Measurements from ENCODE around the gene PIP5KL1.

Gene PIP5KL1

DNA sequence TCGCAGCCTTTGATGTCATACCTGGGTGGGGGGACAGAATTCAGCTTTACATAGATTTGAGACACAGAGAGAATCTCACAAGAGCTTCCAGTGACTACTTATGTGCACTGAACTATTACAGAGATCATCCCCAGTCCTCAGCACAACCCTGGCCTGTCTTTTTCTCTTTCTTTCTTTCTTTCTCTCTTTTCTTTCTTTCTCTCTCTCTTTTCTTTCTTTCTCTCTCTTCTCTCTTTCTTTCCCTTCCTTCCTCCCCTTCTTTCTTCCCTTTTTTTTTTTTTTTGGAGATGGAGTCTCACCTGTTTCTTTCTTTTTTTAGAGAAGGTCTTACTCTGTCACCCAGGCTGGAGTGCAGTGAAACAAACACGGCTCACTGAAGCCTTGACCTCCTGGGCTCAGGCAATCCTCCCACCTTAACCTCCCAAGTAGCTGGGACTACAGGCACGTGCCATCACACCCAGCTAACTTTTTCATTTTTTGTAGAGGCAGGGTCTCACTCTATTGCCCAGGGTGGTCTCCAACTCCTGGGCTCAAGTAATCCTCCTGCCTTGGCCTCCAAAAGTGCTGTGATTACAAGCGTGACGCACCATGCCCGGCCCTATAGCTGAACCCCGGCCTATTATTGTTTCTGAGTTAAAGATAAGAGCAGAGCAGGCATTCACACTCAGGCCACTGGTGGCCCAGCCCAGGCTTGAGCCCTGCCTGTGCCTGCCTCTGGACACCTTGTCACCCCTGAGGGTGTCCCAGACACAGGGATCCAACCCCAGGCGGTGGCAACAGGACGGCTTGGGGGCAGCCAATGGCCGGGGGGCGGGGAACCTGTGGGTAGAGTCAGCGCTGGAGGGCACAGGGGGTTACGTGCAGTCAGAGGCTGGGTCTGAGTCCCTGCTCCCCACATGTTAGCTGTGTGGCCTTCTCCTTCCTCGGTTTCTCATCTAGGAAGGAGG lies 4.3 kb downstream of the PIP5KL1 start:
- Histone ChIP-seq H3K27me3 (ENCODE audit: insufficient read depth, low read length) (peaks cover 41% of the 10 kb centered on the region), H3K36me3 (ENCODE audit: insufficient read depth, low read length) (no peaks in the 10 kb centered on the region), H3K9ac (ENCODE audit: low read depth, low read length) (peak overlapping the region; percentile 23), H3K4me1 (ENCODE audit: insufficient read depth, low read length) (peaks cover 15% of the 10 kb centered on the region), H3K4me3 (ENCODE audit: low read length) (peak overlapping the region; percentile 73), H3K27ac (ENCODE audit: low read depth, low read length) (no peak overlapping the region), H3K9me3 (ENCODE audit: insufficient read depth, low read depth, low read length) (no peaks in the 10 kb centered on the region)
- 55% methylated on average over 14 of the region's 14 CpGs for WGBS

DNA sequence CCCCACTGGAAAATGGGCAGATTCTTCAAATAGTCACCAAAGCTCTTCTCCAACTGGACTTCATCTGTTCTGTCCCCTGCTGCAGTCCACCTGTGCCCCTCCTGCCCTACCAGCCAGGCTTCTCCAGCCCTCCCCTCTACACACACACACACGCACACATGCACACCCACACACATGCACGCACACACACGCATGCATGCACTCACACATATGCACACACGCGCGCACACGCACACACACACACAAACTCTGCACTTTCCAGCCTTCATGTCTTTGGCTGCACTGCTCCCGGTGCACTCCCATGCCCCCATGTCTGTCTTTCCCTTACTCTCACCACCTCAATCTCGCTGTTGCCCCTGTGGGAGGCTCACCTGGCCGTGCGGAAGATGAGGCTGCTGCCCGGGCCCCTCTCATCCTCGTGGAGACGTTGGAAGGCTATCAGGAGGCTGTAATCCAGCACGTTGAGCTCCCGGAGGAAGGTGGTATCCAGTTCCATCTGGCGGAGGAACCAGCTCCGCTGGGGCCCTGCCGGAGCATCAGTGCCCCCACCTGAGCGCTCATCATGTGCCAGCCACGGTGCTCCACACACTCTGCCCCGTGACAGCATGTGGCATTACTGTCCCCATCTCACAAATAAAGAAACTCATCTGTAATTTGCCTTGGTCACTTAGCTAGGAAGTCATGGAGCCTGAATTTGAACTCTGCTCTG lies 5.7 kb downstream of the PIP5KL1 start:
- Histone ChIP-seq H3K4me3 (ENCODE audit: low read length) (no peak overlapping the region), H3K36me3 (ENCODE audit: insufficient read depth, low read length) (no peaks in the 10 kb centered on the region), H3K4me1 (ENCODE audit: insufficient read depth, low read length) (peaks cover 7% of the 10 kb centered on the region), H3K9ac (ENCODE audit: low read depth, low read length) (no peak overlapping the region), H3K27ac (ENCODE audit: low read depth, low read length) (no peak overlapping the region), H3K9me3 (ENCODE audit: insufficient read depth, low read depth, low read length) (no peaks in the 10 kb centered on the region), H3K27me3 (ENCODE audit: insufficient read depth, low read length) (peaks cover 42% of the 10 kb centered on the region)
- 87% methylated on average over 22 of the region's 22 CpGs for WGBS

DNA sequence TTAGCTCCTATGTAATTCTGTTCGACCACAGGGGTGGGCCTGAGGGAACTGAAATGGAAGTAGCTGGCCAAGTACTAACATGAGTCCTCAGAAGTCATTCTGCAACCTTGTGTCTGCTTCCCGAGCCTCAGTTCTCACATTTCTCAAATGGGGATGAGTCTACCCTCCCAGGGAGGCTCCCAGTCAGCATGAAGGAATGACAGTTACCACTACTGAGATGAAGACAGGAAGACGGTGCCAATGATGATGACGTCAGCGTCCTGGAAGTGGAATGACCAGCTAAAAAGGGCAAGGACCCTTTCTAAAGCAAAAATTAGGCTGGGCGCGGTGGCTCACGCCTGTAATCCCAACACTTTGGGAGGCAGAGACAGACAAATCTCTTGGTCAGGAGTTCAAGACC lies 6.8 kb downstream of the PIP5KL1 start:
- Histone ChIP-seq H3K9me3 (ENCODE audit: insufficient read depth, low read depth, low read length) (no peaks in the 10 kb centered on the region), H3K27ac (ENCODE audit: low read depth, low read length) (no peak overlapping the region), H3K4me3 (ENCODE audit: low read length) (no peak overlapping the region), H3K4me1 (ENCODE audit: insufficient read depth, low read length) (peaks cover 6% of the 10 kb centered on the region; the same call in 1 of the 2 replicates), H3K9ac (ENCODE audit: low read depth, low read length) (no peak overlapping the region), H3K36me3 (ENCODE audit: insufficient read depth, low read length) (no peaks in the 10 kb centered on the region), H3K27me3 (ENCODE audit: insufficient read depth, low read length) (peaks cover 31% of the 10 kb centered on the region)
- WGBS, result 84% methylated on average over 8 of the region's 8 CpGs

DNA sequence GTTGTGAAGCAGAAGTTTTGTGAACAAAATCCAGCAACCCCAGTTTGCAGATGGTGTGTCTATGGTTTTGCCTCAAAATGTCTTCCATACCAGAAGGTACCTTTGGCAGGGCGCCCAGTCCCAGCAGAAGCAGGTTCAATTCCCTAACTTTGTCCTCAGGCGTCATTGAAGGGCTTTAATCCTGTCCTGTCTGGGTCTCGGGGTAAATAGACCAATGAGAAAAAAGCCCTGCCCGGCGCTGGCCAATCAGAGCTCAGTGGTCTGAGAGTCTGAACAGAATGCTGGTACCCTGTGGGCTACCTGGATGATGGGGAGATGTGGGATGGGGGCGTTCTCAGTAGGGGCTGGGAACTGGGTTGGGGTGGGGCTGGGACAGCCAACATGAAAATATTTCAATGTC lies 7.5 kb downstream of the PIP5KL1 start:
- Histone ChIP-seq H3K9ac (ENCODE audit: low read depth, low read length) (no peak overlapping the region), H3K27ac (ENCODE audit: low read depth, low read length) (no peak overlapping the region), H3K36me3 (ENCODE audit: insufficient read depth, low read length) (no peaks in the 10 kb centered on the region), H3K4me3 (ENCODE audit: low read length) (no peak overlapping the region), H3K27me3 (ENCODE audit: insufficient read depth, low read length) (peaks cover 23% of the 10 kb centered on the region), H3K4me1 (ENCODE audit: insufficient read depth, low read length) (0 out of 2 replicates have a peak, but pooled peaks cover under 1% of the 10 kb centered on the region), H3K9me3 (ENCODE audit: insufficient read depth, low read depth, low read length) (no peaks in the 10 kb centered on the region)
- WGBS, result 48% methylated on average over 6 of the region's 6 CpGs

DNA sequence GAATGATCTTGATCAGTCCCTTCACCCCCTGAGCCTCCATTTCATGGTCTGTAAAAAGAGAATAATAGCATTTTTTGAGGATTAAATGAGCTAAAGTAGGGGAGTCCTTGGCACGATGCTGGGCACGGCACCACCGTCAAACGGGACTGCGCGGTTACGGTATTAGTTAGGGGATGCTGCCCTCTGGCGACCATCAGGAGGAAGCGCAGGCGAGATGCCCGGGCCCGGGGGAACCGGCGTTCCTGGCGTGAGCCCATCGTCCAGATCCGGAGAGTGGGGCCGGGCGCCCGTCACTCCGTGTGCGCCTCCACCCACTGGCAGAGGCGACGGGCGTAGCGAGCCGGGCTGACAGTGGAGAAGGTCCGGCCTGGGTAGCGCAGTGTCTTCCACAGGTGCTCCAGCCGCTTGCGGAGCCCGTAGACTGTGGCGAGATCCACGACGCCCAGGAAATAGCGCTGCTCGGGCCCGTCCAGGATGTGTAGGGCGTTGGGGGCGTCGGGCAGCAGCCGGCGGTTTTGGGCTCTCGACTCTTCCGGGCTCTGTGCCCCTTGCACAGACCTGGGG lies 8.9 kb downstream of the PIP5KL1 start:
- Histone ChIP-seq H3K27me3 (ENCODE audit: insufficient read depth, low read length) (peaks cover 16% of the 10 kb centered on the region), H3K27ac (ENCODE audit: low read depth, low read length) (no peak overlapping the region), H3K36me3 (ENCODE audit: insufficient read depth, low read length) (no peaks in the 10 kb centered on the region), H3K4me1 (ENCODE audit: insufficient read depth, low read length) (peaks cover 3% of the 10 kb centered on the region; the same call in 1 of the 2 replicates), H3K9me3 (ENCODE audit: insufficient read depth, low read depth, low read length) (no peaks in the 10 kb centered on the region), H3K9ac (ENCODE audit: low read depth, low read length) (no peak overlapping the region), H3K4me3 (ENCODE audit: low read length) (no peak overlapping the region)
- WGBS, result 16% methylated on average over 45 of the region's 45 CpGs

DNA sequence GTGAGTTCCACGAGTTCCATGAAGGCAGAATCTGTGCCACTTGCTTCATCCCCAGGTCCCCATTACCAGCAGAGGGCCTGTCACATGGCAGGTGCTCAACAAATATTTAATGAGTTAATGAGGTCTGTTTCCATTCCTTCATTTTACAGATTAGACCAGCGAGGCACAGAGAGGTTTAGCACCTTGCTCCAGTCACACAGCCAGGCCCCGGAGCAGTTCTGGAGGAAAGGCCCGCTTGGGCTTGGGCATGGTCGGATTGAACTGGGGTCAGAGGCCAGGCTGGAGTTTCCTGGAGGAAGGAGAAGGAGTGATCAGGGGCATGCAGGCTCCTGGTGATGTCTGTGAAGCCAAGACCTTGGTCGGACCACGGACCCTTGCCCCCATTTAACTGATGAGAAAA lies 9.8 kb downstream of the PIP5KL1 start:
- Histone ChIP-seq H3K4me3 (ENCODE audit: low read length) (no peak overlapping the region), H3K27me3 (ENCODE audit: insufficient read depth, low read length) (peaks cover 16% of the 10 kb centered on the region), H3K9me3 (ENCODE audit: insufficient read depth, low read depth, low read length) (no peaks in the 10 kb centered on the region), H3K4me1 (ENCODE audit: insufficient read depth, low read length) (peaks cover 7% of the 10 kb centered on the region; the same call in 1 of the 2 replicates), H3K27ac (ENCODE audit: low read depth, low read length) (no peak overlapping the region), H3K9ac (ENCODE audit: low read depth, low read length) (no peak overlapping the region), H3K36me3 (ENCODE audit: insufficient read depth, low read length) (no peaks in the 10 kb centered on the region)
- 91% methylated on average over 7 of the region's 7 CpGs for WGBS

DNA sequence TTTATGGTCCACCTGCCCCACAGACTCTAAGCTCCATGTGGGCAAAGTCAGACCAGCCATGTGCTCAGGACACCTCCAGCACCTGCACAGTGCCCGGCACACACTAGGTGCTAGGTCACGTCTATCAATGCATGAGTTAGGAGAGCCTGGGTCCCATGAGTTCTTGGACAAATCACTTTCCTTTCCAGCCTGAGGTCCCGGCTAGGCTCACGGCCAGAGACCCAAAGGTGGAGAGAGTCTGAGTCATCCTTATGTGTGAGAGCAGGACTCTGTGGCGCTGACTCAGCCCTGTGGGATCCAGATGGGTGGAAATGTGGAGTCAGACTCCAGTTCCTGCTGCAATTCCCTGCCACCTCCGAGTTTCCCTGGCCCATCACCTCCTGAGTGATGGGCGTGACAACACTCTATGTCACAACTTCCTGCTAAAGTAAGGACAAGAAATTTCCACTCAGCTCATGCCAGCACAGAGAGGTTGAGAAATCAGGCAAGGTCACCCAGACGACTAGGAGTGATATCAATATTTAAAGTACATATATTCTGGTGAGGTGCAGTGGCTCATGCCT lies 11.2 kb downstream of the PIP5KL1 start:
- Histone ChIP-seq H3K36me3 (ENCODE audit: insufficient read depth, low read length) (no peaks in the 10 kb centered on the region), H3K4me1 (ENCODE audit: insufficient read depth, low read length) (peaks cover 7% of the 10 kb centered on the region; the same call in 1 of the 2 replicates), H3K4me3 (ENCODE audit: low read length) (no peak overlapping the region), H3K9me3 (ENCODE audit: insufficient read depth, low read depth, low read length) (no peaks in the 10 kb centered on the region), H3K9ac (ENCODE audit: low read depth, low read length) (no peak overlapping the region), H3K27me3 (ENCODE audit: insufficient read depth, low read length) (peaks cover 18% of the 10 kb centered on the region), H3K27ac (ENCODE audit: low read depth, low read length) (no peak overlapping the region)
- 79% methylated on average over 7 of the region's 8 CpGs for WGBS

DNA sequence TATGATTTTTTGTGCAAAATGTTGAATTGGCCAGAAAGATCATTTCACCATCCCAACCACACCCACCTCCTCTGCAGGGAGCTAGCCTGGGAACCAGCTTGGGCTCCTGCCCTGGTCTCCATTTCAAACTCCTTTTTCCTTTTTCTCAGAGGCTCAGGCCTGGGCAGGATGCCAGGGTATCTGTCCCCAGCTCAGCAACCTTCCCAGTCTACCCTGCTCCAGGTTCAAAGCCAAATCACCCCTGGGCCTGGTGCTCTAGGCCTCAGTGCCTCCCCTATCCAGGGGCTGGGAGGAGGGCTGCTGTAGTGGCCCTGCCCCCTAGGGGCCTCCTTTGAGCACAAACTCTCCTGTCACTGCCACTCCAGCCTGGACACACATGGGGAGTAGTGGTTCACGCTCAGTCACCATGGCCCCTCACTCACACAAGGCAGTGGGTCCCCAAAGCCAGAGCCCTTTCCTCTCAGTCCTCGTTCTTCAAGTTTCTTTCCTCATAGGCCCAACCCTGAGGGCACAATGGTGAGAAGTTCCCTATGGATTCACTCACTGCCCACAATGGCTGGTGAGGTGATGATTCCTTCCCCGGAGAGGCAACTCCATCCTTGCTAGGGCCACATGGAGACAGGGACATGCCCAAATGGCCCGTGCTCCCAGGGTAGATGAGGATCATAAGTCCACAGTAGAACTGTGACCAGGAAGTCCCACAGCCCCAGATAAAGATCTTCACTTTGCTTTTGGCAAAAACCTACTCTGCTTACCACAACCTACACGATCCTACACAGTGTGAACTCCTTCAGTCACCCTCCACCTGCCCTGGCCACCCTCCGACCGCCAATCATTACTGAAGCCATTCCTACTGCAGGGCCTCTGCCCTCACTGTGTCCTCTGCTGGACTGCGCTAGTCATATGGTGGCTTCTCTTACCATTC lies 12.1 kb downstream of the PIP5KL1 start:
- Histone ChIP-seq H3K36me3 (ENCODE audit: insufficient read depth, low read length) (no peaks in the 10 kb centered on the region), H3K4me3 (ENCODE audit: low read length) (no peak overlapping the region), H3K4me1 (ENCODE audit: insufficient read depth, low read length) (peaks cover 7% of the 10 kb centered on the region; the same call in 1 of the 2 replicates), H3K27me3 (ENCODE audit: insufficient read depth, low read length) (peaks cover 18% of the 10 kb centered on the region), H3K9me3 (ENCODE audit: insufficient read depth, low read depth, low read length) (no peaks in the 10 kb centered on the region), H3K9ac (ENCODE audit: low read depth, low read length) (no peak overlapping the region), H3K27ac (ENCODE audit: low read depth, low read length) (no peak overlapping the region)
- 87% methylated on average over 8 of the region's 8 CpGs for WGBS

DNA sequence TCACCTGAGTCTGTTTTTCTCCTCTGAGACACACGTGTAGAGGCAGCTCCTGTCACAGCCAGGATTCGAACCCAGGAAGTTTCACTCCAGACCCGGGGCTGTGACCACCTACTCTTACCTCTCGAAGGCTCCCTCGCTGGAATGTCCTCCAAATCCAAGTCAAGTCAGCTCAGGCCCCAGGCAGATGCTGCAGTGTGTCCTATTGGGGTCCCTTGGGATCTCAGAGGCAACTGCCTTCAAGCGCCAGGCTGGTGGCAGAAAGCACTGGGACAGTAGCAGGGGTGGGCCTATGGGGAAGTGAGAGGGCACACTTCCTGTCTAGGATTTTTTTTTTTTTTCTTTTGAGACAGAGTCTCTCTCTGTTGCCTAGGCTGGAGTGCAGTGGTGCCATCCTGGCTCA lies 13.0 kb downstream of the PIP5KL1 start:
- no peak overlapping the region for H3K4me3 ChIP-seq (ENCODE audit: low read length)
- H3K9me3 ChIP-seq (ENCODE audit: insufficient read depth, low read depth, low read length), result no peaks in the 10 kb centered on the region
- H3K36me3 ChIP-seq (ENCODE audit: insufficient read depth, low read length), result no peaks in the 10 kb centered on the region
- no peak overlapping the region for H3K9ac ChIP-seq (ENCODE audit: low read depth, low read length)
- H3K4me1 ChIP-seq (ENCODE audit: insufficient read depth, low read length), result peaks cover 7% of the 10 kb centered on the region; the same call in 1 of the 2 replicates
- 84% methylated on average over 6 of the region's 6 CpGs for WGBS
- H3K27me3 ChIP-seq (ENCODE audit: insufficient read depth, low read length), result peaks cover 18% of the 10 kb centered on the region
- H3K27ac ChIP-seq (ENCODE audit: low read depth, low read length), result no peak overlapping the region

All from HUES64 (cell line).